SU-DHL-6 (cell line): ENCODE data around the gene SIX4.

Experiments used
- H2AFZ ChIP-seq: fragments of 200-600 bp; sonication (generic); 2 replicates; pipeline ENCODE4 v1.6.1; 2014; ENCODE audit warnings: low read depth, mild to moderate bottlenecking, moderate library complexity, mixed read lengths, antibody characterized with exemption, low read length; ENCODE audit not compliant: severe bottlenecking
- H3F3A ChIP-seq: fragments of 200-600 bp; shearing (Covaris generic); 2 replicates; pipeline ENCODE4 v1.6.0; 2016; ENCODE audit warnings: antibody characterized with exemption, mild to moderate bottlenecking; ENCODE audit not compliant: insufficient read depth
- H3K27ac ChIP-seq: fragments of 200-600 bp; sonication (generic); 2 replicates; pipeline ENCODE4 v1.5.1; 2016; ENCODE audit warnings: low read depth, mild to moderate bottlenecking, low read length, moderate library complexity, mixed read lengths
- H3K27me3 ChIP-seq: fragments of 200-600 bp; sonication (generic), shearing (Covaris generic); 2 replicates; pipeline ENCODE4 v1.6.0; 2014; ENCODE audit warnings: mild to moderate bottlenecking, low read length
- H3K36me3 ChIP-seq: fragments of 200-600 bp; sonication (generic); 2 replicates; pipeline ENCODE4 v1.6.1; 2014; ENCODE audit warnings: mild to moderate bottlenecking, low read length, mixed read lengths
- H3K4me2 ChIP-seq: fragments of 300-600, 200-600 bp; shearing (Covaris generic), sonication (generic); 2 replicates; pipeline ENCODE4 v1.6.0; 2014; ENCODE audit warnings: low read length, low read depth, mild to moderate bottlenecking; ENCODE audit not compliant: poor library complexity, severe bottlenecking
- H3K4me3 ChIP-seq: fragments of 200-600 bp; sonication (generic); 2 replicates; pipeline ENCODE4 v1.5.1; 2014; ENCODE audit warnings: antibody characterized with exemption, low read length, mild to moderate bottlenecking, mixed read lengths; ENCODE audit not compliant: insufficient read depth, poor library complexity, severe bottlenecking
- H3K79me2 ChIP-seq: fragments of 200-600 bp; sonication (generic); 2 replicates; pipeline ENCODE4 v1.6.1; 2014; ENCODE audit warnings: mild to moderate bottlenecking, low read length, moderate library complexity; ENCODE audit not compliant: insufficient read depth
- H3K9ac ChIP-seq: fragments of 200-600 bp; sonication (generic); 2 replicates; pipeline ENCODE4 v1.7.0; 2014; ENCODE audit warnings: mild to moderate bottlenecking, low read length
- H3K9me2 ChIP-seq: fragments of 200-600 bp; sonication (generic); replicated peaks from 2 replicates; pipeline ENCODE4 v1.6.1; 2014; ENCODE audit warnings: low read length; ENCODE audit not compliant: insufficient read depth
- H3K9me3 ChIP-seq: fragments of 200-600 bp; sonication (generic); 2 replicates; pipeline ENCODE4 v1.6.1; 2014; ENCODE audit warnings: low read length, mixed read lengths; ENCODE audit not compliant: insufficient read depth
- H4K20me1 ChIP-seq: fragments of 200-600 bp; sonication (generic); 2 replicates; pipeline ENCODE4 v1.6.1; 2014; ENCODE audit warnings: low read depth, mild to moderate bottlenecking, antibody characterized with exemption, low read length, moderate library complexity, mixed read lengths
- CTCF ChIP-seq: fragments of 200-600 bp; sonication (generic); IDR thresholded peaks from one replicate; pipeline ENCODE4 v1.5.1; 2017; ENCODE audit warnings: antibody characterized with exemption, mild to moderate bottlenecking, low read length, moderate library complexity; ENCODE audit not compliant: insufficient read depth, poor library complexity, severe bottlenecking
- EZH2phosphoT487 ChIP-seq: fragments of 200-600 bp; sonication (generic), shearing (Covaris generic); conservative IDR thresholded peaks from 2 replicates; pipeline ENCODE4 v1.6.1; 2018; ENCODE audit warnings: mild to moderate bottlenecking, antibody characterized with exemption, low read length, moderate library complexity, mixed read lengths

SIX4 gene

GRCh38 chr14:60768602-60769001 is 44.5 kb upstream of the SIX4 start:
- Histone ChIP-seq H3K27ac (no peak overlapping the region), H3K79me2 (no peaks in the 10 kb centered on the region; the same call in 1 of the 2 replicates), H3K36me3 (no peaks in the 10 kb centered on the region; the same call in 1 of the 2 replicates), H4K20me1 (peaks cover 11% of the 10 kb centered on the region; the same call in 1 of the 2 replicates), H2AFZ (no peak overlapping the region), H3K27me3 (no peaks in the 10 kb centered on the region), H3F3A (no peaks in the 10 kb centered on the region), H3K9me3 (no peaks in the 10 kb centered on the region), H3K9ac (no peak overlapping the region), H3K9me2 (no peaks in the 10 kb centered on the region), H3K4me3 (no peak overlapping the region), H3K4me2 (no peak overlapping the region)
- TF ChIP-seq EZH2phosphoT487 (no peak), CTCF (no peak)

GRCh38 chr14:60760644-60761364 is 36.7 kb upstream of the SIX4 start:
- H2AFZ ChIP-seq = no peak overlapping the region
- no peak overlapping the region for H3K4me2 ChIP-seq
- TF ChIP-seq CTCF (no peak), EZH2phosphoT487 (no peak)
- no peak overlapping the region for H3K9ac ChIP-seq
- H3K27me3 ChIP-seq = no peaks in the 10 kb centered on the region
- no peaks in the 10 kb centered on the region for H3K9me2 ChIP-seq
- no peaks in the 10 kb centered on the region for H3K36me3 ChIP-seq
- H3K9me3 ChIP-seq = no peaks in the 10 kb centered on the region
- peaks cover 35% of the 10 kb centered on the region for H4K20me1 ChIP-seq
- no peaks in the 10 kb centered on the region for H3F3A ChIP-seq
- no peak overlapping the region for H3K27ac ChIP-seq
- no peak overlapping the region for H3K4me3 ChIP-seq
- H3K79me2 ChIP-seq = peaks cover 7% of the 10 kb centered on the region

GRCh38 chr14:60760209-60760608 is 36.1 kb upstream of the SIX4 start:
- Histone ChIP-seq H3K9me3 (no peaks in the 10 kb centered on the region), H4K20me1 (peaks cover 38% of the 10 kb centered on the region), H3K9me2 (no peaks in the 10 kb centered on the region), H3K4me3 (no peak overlapping the region), H3F3A (no peaks in the 10 kb centered on the region), H3K36me3 (no peaks in the 10 kb centered on the region), H3K27ac (no peak overlapping the region), H3K27me3 (no peaks in the 10 kb centered on the region), H3K79me2 (peaks cover 10% of the 10 kb centered on the region), H3K4me2 (no peak overlapping the region), H2AFZ (no peak overlapping the region), H3K9ac (no peak overlapping the region)
- no peak for TF ChIP-seq EZH2phosphoT487
- TF ChIP-seq CTCF = no peak
